ENCODE measurements around the gene ERN1.

The ERN1 gene

GRCh38 chr17:64177311-64178010, 47.5 kb upstream of the ERN1 start:
- ATAC-seq (ENCODE audit: insufficient read depth, low read depth), result no peak
- TF ChIP-seq CTCF (IDR thresholded peaks at IDR 0.05; ENCODE audit: borderline replicate concordance, extremely low read depth, low read length, poor library complexity, severe bottlenecking) (no peak), EZH2 (IDR thresholded peaks at IDR 0.05; ENCODE audit: borderline replicate concordance, low read depth, low read length, severe bottlenecking) (no peak)

GRCh38 chr17:64176556-64176955, 46.6 kb upstream of the ERN1 start:
- H2AFZ ChIP-seq (ENCODE audit: low read depth, low read length), result no peak overlapping the region
- H3K4me1 ChIP-seq (ENCODE audit: insufficient read depth, low read length), result no peaks in the 10 kb centered on the region
- no peaks in the 10 kb centered on the region for H3K79me2 ChIP-seq (ENCODE audit: insufficient read depth, low read length)
- DNase-seq (no peak), ATAC-seq (ENCODE audit: insufficient read depth, low read depth) (no peak)
- TF ChIP-seq EZH2 (IDR thresholded peaks at IDR 0.05; ENCODE audit: borderline replicate concordance, low read depth, low read length, severe bottlenecking), result no peak
- no peak for TF ChIP-seq CTCF (IDR thresholded peaks at IDR 0.05; ENCODE audit: borderline replicate concordance, extremely low read depth, low read length, poor library complexity, severe bottlenecking)
- no peaks in the 10 kb centered on the region for H4K20me1 ChIP-seq (ENCODE audit: insufficient read depth, low read length)
- peaks cover 29% of the 10 kb centered on the region; the same call in 1 of the 2 replicates for H3K36me3 ChIP-seq (ENCODE audit: insufficient read depth, low read length)
- no peak overlapping the region for H3K4me3 ChIP-seq (ENCODE audit: low read depth in 1 of 2, low read length in 2 of 2)
- no peaks in the 10 kb centered on the region for H3K9me3 ChIP-seq (ENCODE audit: insufficient read depth, low read length, severe bottlenecking)
- no peak overlapping the region for H3K4me2 ChIP-seq (ENCODE audit: insufficient read depth, low read length)
- no peak overlapping the region for H3K27ac ChIP-seq (ENCODE audit: low read length)
- no peak overlapping the region for H3K9ac ChIP-seq (ENCODE audit: low read depth, low read length)
- H3K27me3 ChIP-seq (ENCODE audit: insufficient read depth, low read length, poor library complexity), result no peaks in the 10 kb centered on the region

More at GRCh38 chr17:64177311-64178010, 47.5 kb upstream of the ERN1 start:
- H3K9ac ChIP-seq (ENCODE audit: low read depth, low read length), result no peak overlapping the region
- no peaks in the 10 kb centered on the region for H3K9me3 ChIP-seq (ENCODE audit: insufficient read depth, low read length, severe bottlenecking)
- no peaks in the 10 kb centered on the region for H3K27me3 ChIP-seq (ENCODE audit: insufficient read depth, low read length, poor library complexity)
- H3K79me2 ChIP-seq (ENCODE audit: insufficient read depth, low read length), result no peaks in the 10 kb centered on the region
- no peak overlapping the region for H2AFZ ChIP-seq (ENCODE audit: low read depth, low read length)
- no peak overlapping the region for H3K4me2 ChIP-seq (ENCODE audit: insufficient read depth, low read length)
- no peak overlapping the region for H3K4me3 ChIP-seq (ENCODE audit: low read depth in 1 of 2, low read length in 2 of 2)
- H3K36me3 ChIP-seq (ENCODE audit: insufficient read depth, low read length), result peaks cover 29% of the 10 kb centered on the region; the same call in 1 of the 2 replicates
- DNase-seq, result no peak
- no peaks in the 10 kb centered on the region for H3K4me1 ChIP-seq (ENCODE audit: insufficient read depth, low read length)
- no peak overlapping the region for H3K27ac ChIP-seq (ENCODE audit: low read length)
- no peaks in the 10 kb centered on the region for H4K20me1 ChIP-seq (ENCODE audit: insufficient read depth, low read length)

GRCh38 chr17:64174686-64175456, 44.9 kb upstream of the ERN1 start:
- Histone ChIP-seq H3K36me3 (ENCODE audit: insufficient read depth, low read length) (peaks cover 41% of the 10 kb centered on the region; the same call in 1 of the 2 replicates), H3K9me3 (ENCODE audit: insufficient read depth, low read length, severe bottlenecking) (no peaks in the 10 kb centered on the region), H2AFZ (ENCODE audit: low read depth, low read length) (no peak overlapping the region), H3K4me3 (ENCODE audit: low read depth in 1 of 2, low read length in 2 of 2) (no peak overlapping the region), H3K27me3 (ENCODE audit: insufficient read depth, low read length, poor library complexity) (no peaks in the 10 kb centered on the region), H3K9ac (ENCODE audit: low read depth, low read length) (no peak overlapping the region), H3K27ac (ENCODE audit: low read length) (no peak overlapping the region), H3K4me2 (ENCODE audit: insufficient read depth, low read length) (no peak overlapping the region), H3K79me2 (ENCODE audit: insufficient read depth, low read length) (no peaks in the 10 kb centered on the region), H3K4me1 (ENCODE audit: insufficient read depth, low read length) (no peaks in the 10 kb centered on the region), H4K20me1 (ENCODE audit: insufficient read depth, low read length) (no peaks in the 10 kb centered on the region)
- DNase-seq (no peak), ATAC-seq (ENCODE audit: insufficient read depth, low read depth) (no peak)
- no peak for TF ChIP-seq CTCF (IDR thresholded peaks at IDR 0.05; ENCODE audit: borderline replicate concordance, extremely low read depth, low read length, poor library complexity, severe bottlenecking)
- TF ChIP-seq EZH2 (IDR thresholded peaks at IDR 0.05; ENCODE audit: borderline replicate concordance, low read depth, low read length, severe bottlenecking), result no peak

Data from DND-41 (cell line).